ENCODE data around the gene ERC1. TPM values are rescaled to one million over a fixed set of nuclear protein-coding genes. Genes with fewer than 3 reads are reported as not detected.

The ERC1 gene
- total RNA-seq, 1 experiment from 2014 or later, result 40.4 TPM

GRCh38 chr12:1496162-1496900, 505.3 kb downstream of the ERC1 start:
- ChIA-PET POLR2A (no interaction called here), CTCF (no interaction called here)
- Histone ChIP-seq H3K9me3 (ENCODE audit: control insufficient read depth, insufficient read depth, low read depth, low read length) (no peaks in the 10 kb centered on the region), H3K27me3 (ENCODE audit: control insufficient read depth, insufficient read depth, low read length) (no peaks in the 10 kb centered on the region), H3K27ac (ENCODE audit: low read length) (peak overlapping the region; percentile 65), H3K36me3 (ENCODE audit: control insufficient read depth, insufficient read depth, low read length) (no peaks in the 10 kb centered on the region), H3K4me3 (ENCODE audit: low read depth in 2 of 2, low read length in 2 of 2) (no peak overlapping the region), H3K4me1 (ENCODE audit: control insufficient read depth, insufficient read depth, low read length) (no peaks in the 10 kb centered on the region; the same call in 1 of the 2 replicates)
- DNase-seq (ENCODE audit: low read depth, low spot score) (no peak), ATAC-seq (peak; percentile 71)
- BruUV-seq (replicated peaks), result no TSS peak
- no peak for TF ChIP-seq TCF7L2 (IDR thresholded peaks at IDR 0.05; ENCODE audit: low read depth, low read length)
- no peak for TF ChIP-seq SIN3A (IDR thresholded peaks at IDR 0.05; ENCODE audit: borderline replicate concordance, insufficient read depth, low read depth, low read length)
- no peak for TF ChIP-seq POLR2AphosphoS5 (IDR thresholded peaks at IDR 0.05; ENCODE audit: low read depth, low read length)
- no peak for TF ChIP-seq CTCF (IDR thresholded peaks at IDR 0.05)
- TF ChIP-seq REST (IDR thresholded peaks at IDR 0.05; ENCODE audit: insufficient read depth in 1 of 2, low read depth in 2 of 2, low read length in 1 of 2), result no peak
- in situ Hi-C loops (cut with HindIII; ENCODE audit: low pct_unique_long_range_greater_than_20kb, low sequenced_read_pairs) (no loop called here), intact Hi-C loops (cut with micrococcal nuclease; ENCODE audit: unreplicated experiment) (no loop called here)

- DNase-seq (ENCODE audit: low read depth, low spot score) (no peak), ATAC-seq (no peak)
- H3K27ac ChIP-seq (ENCODE audit: low read length), result 0 out of 2 replicates have a peak overlapping the region, but pooled peaks have one; percentile 12
- CTCF ChIA-PET, result no interaction called here
- POLR2A ChIA-PET, result no interaction called here
- in situ Hi-C loops (cut with HindIII; ENCODE audit: low pct_unique_long_range_greater_than_20kb, low sequenced_read_pairs), result no loop called here
- H3K4me3 ChIP-seq (ENCODE audit: low read depth in 2 of 2, low read length in 2 of 2), result no peak overlapping the region
- H3K4me1 ChIP-seq (ENCODE audit: control insufficient read depth, insufficient read depth, low read length), result peaks cover under 1% of the 10 kb centered on the region; the same call in 1 of the 2 replicates
- no peaks in the 10 kb centered on the region for H3K27me3 ChIP-seq (ENCODE audit: control insufficient read depth, insufficient read depth, low read length)
- no peaks in the 10 kb centered on the region for H3K36me3 ChIP-seq (ENCODE audit: control insufficient read depth, insufficient read depth, low read length)
- no peaks in the 10 kb centered on the region for H3K9me3 ChIP-seq (ENCODE audit: control insufficient read depth, insufficient read depth, low read depth, low read length)
- TF ChIP-seq POLR2AphosphoS5 (IDR thresholded peaks at IDR 0.05; ENCODE audit: low read depth, low read length) (no peak), TCF7L2 (IDR thresholded peaks at IDR 0.05; ENCODE audit: low read depth, low read length) (no peak), REST (IDR thresholded peaks at IDR 0.05; ENCODE audit: insufficient read depth in 1 of 2, low read depth in 2 of 2, low read length in 1 of 2) (no peak), SIN3A (IDR thresholded peaks at IDR 0.05; ENCODE audit: borderline replicate concordance, insufficient read depth, low read depth, low read length) (no peak), CTCF (IDR thresholded peaks at IDR 0.05) (no peak)
- BruUV-seq (replicated peaks), result no TSS peak
- intact Hi-C loops (cut with micrococcal nuclease; ENCODE audit: unreplicated experiment), result no loop called here
Measured at GRCh38 chr12:1497161-1497560, 506.1 kb downstream of the ERC1 start.
